Adipocyte (in vitro differentiated cells): ENCODE data around the gene MELK.
"Not testable (repeated sequence)": the region's sequence is repeated elsewhere in the genome, so short reads cannot be mapped to it uniquely, and the experiment has no call there.

ENCODE experiments used
- DNase-seq: peaks from one replicate; pipeline ENCODE4 v3.0.0-alpha.2; 2015; ENCODE audit warnings: low read depth
- H3K27me3 ChIP-seq: replicated peaks from 2 replicates; pipeline ENCODE4 v1.7.0; 2013; ENCODE audit warnings: mild to moderate bottlenecking, low read length, moderate library complexity; ENCODE audit not compliant: control insufficient read depth, insufficient read depth
- H3K36me3 ChIP-seq: 2 replicates; pipeline ENCODE4 v1.7.0; 2013; ENCODE audit warnings: low read length, mild to moderate bottlenecking, moderate library complexity; ENCODE audit not compliant: control insufficient read depth, insufficient read depth, severe bottlenecking
- H3K4me1 ChIP-seq: 2 replicates; pipeline ENCODE4 v1.7.0; 2013; ENCODE audit warnings: mild to moderate bottlenecking, low read length, moderate library complexity; ENCODE audit not compliant: control insufficient read depth, insufficient read depth
- H3K4me3 ChIP-seq: 2 replicates; pipeline ENCODE4 v1.7.0; 2013; ENCODE audit warnings: mild to moderate bottlenecking, low read length, moderate library complexity
- H3K9ac ChIP-seq: 2 replicates; pipeline ENCODE4 v1.7.0; 2013; ENCODE audit warnings: mild to moderate bottlenecking, low read length, moderate library complexity
- H3K9me3 ChIP-seq: 2 replicates; pipeline ENCODE4 v1.7.0; 2013; ENCODE audit warnings: mild to moderate bottlenecking, low read length, moderate library complexity; ENCODE audit not compliant: control insufficient read depth

MELK gene

DNA sequence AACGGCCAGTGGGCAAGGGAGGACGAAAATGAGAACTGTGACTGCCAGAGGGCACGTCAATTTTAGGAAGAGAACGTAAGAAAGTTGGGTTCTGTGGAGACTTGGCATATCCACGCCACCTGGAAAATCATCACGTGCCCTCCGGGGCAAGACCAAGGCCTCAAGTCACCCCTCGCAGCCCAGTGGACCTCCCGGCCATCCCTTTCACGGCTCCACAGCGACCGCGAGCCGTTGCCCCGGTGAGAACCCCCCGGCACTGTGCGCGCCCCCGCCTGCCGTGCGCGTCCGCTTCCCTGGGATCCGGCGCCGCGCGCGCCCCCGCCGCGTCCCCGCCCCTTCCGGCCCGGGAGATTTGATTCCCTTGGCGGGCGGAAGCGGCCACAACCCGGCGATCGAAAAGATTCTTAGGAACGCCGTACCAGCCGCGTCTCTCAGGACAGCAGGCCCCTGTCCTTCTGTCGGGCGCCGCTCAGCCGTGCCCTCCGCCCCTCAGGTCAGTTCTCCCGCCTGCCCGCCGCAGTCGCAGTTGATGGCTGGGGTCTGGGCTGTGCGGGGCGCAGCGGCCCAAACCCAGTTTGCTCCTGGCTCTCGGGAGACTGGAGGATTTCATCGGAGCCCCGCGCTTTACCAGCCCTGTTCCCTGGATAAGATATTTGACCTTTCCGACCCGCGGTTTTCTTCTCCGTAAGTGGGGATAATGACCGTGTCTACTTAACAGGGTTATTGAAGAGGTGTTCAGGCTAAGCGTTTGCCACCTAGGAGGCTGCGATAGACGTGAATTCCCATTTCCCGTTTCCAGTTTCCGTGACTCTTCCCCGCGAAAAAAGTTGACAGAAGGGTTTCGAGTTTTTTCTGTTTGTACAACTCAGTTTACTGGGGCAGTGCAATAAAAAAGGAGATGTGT, at the start of gene MELK:
MELK (plus strand) TSS at position 381 of the 904 bp plus-strand sequence. CDS start 8,787 bp downstream, outside the sequence.
- peaks cover 7% of the 10 kb centered on the region for H3K4me1 ChIP-seq
- no peaks in the 10 kb centered on the region for H3K27me3 ChIP-seq
- no peaks in the 10 kb centered on the region for H3K36me3 ChIP-seq
- peak within 1 kb of the TSS; percentile 95 for H3K4me3 ChIP-seq
- DNase-seq = peak; percentile 92
- peak within 1 kb of the TSS; percentile 91 for H3K9ac ChIP-seq
- H3K9me3 ChIP-seq = no peaks in the 10 kb centered on the region

DNA sequence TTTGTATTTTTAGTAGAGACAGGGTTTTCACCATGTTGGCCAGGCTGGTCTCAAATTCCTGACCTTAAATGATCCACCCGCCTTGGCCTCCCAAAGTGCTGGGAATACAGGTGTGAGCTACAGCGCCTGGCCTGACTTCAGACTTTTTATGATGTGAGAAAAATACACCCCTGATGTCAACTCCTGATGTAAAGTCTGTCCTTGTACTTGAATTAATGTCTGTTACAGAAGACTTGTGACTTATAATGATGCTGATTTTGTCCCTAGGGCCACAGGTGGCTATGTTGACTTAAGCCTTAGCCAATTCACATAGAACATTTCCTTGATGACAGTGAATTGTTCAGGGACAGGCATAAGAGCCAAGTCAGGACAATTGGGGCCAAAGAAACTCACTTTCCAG, 42.5 kb upstream of the MELK start:
- Histone ChIP-seq H3K4me1 (no peaks in the 10 kb centered on the region), H3K9me3 (no peaks in the 10 kb centered on the region), H3K9ac (no peak overlapping the region), H3K27me3 (peaks cover 7% of the 10 kb centered on the region), H3K36me3 (no peaks in the 10 kb centered on the region), H3K4me3 (no peak overlapping the region)
- DNase-seq = no peak

DNA sequence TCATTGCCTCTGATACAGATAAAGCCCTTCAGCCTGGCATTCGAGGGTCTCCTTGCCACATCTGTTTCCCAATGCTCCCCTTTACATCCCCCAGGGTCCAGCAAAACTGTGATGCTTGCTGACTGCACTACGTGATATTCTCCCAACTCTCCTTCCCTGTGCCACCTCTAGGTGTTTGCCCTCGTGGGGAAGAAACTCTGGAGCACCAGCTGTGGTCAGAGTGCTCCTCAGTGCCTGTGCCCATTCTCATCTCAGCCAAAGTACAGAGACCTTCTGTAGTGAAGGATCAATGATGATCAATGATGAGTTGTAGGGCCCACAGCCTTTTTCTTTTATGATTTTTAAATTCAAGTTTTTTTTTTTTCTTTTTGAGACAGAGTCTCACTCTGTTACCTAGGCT, 40.3 kb upstream of the MELK start:
- no peak for DNase-seq
- no peaks in the 10 kb centered on the region for H3K4me1 ChIP-seq
- H3K9me3 ChIP-seq = no peaks in the 10 kb centered on the region
- no peaks in the 10 kb centered on the region for H3K36me3 ChIP-seq
- H3K9ac ChIP-seq = no peak overlapping the region
- H3K4me3 ChIP-seq = no peak overlapping the region
- peaks cover 7% of the 10 kb centered on the region for H3K27me3 ChIP-seq

DNA sequence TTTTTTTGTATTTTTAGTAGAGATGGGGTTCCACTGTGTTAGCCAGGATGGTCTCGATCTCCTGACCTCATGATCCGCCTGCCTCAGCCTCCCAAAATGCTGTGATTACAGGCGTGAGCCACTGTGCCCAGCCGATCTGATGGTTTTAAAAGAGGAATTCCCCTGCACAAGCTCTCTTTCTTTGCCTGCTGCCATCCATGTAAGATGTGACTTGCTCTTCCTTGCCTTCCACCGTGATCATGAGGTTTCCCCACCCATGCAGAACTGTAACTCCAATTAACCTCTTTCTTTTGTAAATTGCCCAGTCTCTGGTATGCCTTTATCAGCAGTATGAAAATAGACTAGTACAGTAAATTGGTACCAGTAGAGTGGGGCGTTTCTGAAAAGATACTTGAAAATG, 39.0 kb upstream of the MELK start:
- H3K4me3 ChIP-seq, H3K36me3 ChIP-seq, H3K9ac ChIP-seq, H3K9me3 ChIP-seq, H3K27me3 ChIP-seq, DNase-seq, H3K4me1 ChIP-seq: not testable (repeated sequence)

DNA sequence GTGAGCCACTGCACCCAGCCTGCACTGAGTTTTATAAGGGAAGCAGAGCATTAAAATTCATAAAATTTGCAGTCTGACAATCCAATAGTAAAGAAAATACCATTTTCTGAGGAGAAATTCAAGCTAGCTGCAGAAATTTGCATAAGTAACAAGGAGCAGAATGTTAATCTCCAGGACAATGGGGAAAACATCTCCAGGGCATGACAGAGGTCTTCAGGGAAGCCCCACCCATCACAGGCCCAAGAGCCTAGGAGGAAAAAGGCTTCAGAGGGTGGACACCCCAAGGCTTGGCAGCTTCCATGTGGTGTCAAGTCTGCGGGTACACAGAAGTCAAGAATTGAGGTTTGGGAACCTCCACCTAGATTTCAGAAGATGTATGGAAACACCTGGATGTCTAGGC, 37.6 kb upstream of the MELK start:
- no peaks in the 10 kb centered on the region for H3K9me3 ChIP-seq
- no peak overlapping the region for H3K4me3 ChIP-seq
- DNase-seq = no peak
- no peaks in the 10 kb centered on the region for H3K36me3 ChIP-seq
- H3K27me3 ChIP-seq = peaks cover 7% of the 10 kb centered on the region
- H3K4me1 ChIP-seq = no peaks in the 10 kb centered on the region
- H3K9ac ChIP-seq = no peak overlapping the region

DNA sequence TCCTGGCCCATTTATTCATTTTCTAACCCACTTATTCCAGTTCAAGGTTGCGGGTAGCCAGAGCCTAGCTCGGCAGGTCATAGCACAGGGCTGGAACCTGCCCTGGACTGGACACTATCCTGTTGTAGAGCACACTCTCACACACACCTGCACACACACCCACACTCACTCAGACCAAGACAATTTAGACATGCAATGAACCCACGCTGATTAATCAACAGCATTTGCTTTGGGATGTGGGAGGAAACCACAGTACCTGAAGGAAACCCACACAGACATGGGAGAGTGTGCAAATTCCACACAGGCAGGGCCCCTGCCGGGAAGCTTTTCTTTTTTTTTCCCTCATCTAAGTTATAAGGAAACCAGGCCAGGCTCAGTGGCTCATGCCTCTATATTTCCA, 34.8 kb upstream of the MELK start:
- H3K27me3 ChIP-seq = no peaks in the 10 kb centered on the region
- no peak overlapping the region for H3K4me3 ChIP-seq
- H3K9ac ChIP-seq = no peak overlapping the region

DNA sequence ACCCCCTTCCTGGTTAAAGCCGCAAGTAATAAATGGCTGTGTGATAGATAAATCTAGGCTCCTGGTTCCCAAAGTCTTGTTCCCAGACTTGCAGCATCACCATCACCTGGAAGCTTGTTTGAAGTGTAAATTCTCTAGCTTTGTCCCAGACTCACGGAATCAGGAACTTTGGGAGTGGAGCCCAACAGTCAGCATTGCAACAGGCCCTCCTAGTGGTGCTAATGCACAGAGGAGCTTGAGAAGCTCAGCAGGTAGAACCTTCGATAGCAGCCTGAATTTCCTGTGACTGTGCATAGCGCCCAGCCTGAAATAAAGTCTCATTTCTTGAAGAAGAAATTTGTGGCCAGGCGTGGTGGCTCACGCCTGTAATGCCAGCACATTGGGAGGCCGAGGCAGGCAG, 30.3 kb upstream of the MELK start:
- no peak for DNase-seq
- Histone ChIP-seq H3K9me3 (no peaks in the 10 kb centered on the region), H3K27me3 (no peaks in the 10 kb centered on the region), H3K4me1 (peaks cover 7% of the 10 kb centered on the region), H3K36me3 (no peaks in the 10 kb centered on the region), H3K9ac (no peak overlapping the region), H3K4me3 (no peak overlapping the region)

More for the DNA sequence above, 34.8 kb upstream of the MELK start:
- no peak for DNase-seq
- no peaks in the 10 kb centered on the region for H3K9me3 ChIP-seq
- H3K4me1 ChIP-seq = no peaks in the 10 kb centered on the region
- H3K36me3 ChIP-seq = no peaks in the 10 kb centered on the region

DNA sequence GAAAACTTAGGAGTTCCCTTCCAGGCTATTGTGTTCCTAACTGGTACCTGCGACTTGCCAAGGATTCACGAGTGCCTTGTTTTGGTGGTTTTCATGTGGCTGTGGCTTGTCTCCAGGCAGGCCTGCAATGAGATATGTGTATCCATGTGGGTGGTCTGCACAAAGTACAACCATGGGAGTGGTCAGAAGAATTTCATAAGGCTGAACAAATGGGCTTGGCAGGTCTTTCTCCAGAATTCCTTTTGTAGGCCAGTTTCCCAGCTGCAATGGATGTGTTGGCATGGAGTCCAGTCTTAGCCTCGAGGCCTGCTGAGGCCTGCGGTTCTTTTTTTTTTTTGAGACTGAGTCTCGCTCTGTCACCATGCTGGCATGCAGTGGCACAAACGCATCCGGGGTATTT, 28.8 kb upstream of the MELK start:
- DNase-seq = peak; percentile 80

DNA sequence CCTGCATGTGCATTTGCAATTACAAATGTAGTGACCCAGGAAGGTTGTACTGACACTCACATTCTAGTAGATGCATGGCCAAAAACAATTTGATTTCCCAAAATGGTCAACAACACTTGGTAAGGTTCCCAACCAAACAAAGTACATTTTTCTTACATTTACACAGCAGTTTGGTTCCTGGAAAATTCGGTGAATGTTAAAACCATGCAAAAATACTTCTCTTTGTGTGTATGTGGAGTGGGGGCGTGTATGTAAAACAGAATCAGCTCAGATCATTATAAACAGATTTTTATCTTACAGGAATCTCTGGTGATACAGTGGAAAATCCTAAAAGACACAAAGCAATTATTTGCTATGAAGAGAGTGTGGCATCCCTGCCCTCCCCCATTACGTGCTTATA, 25.1 kb upstream of the MELK start:
- Histone ChIP-seq H3K4me3 (no peak overlapping the region), H3K27me3 (peaks cover 4% of the 10 kb centered on the region), H3K36me3 (no peaks in the 10 kb centered on the region), H3K4me1 (peaks cover 7% of the 10 kb centered on the region), H3K9me3 (no peaks in the 10 kb centered on the region), H3K9ac (no peak overlapping the region)
- peak; percentile 14 for DNase-seq

More for the DNA sequence above, 28.8 kb upstream of the MELK start:
- Histone ChIP-seq H3K9me3 (no peaks in the 10 kb centered on the region), H3K27me3 (peaks cover 4% of the 10 kb centered on the region), H3K36me3 (no peaks in the 10 kb centered on the region), H3K4me1 (peaks cover 7% of the 10 kb centered on the region), H3K4me3 (no peak overlapping the region), H3K9ac (no peak overlapping the region)

DNA sequence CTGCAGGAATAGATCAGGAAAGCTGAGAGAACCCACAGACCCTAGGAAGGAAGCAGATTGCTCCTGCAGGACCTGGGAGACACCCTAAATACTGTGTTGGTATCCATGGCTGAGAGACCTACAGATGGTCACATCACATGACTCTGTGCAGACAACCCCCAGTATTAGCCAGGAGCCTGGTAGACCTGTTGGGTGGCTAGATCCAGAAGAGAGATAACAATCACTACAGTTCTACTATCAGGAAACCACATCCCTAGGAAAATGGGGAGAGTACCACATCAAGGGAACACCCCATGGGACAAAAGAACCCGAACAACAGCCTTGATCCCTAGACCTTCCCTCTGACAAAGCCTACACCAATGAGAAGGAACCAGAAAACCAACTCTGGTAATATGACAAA, 24.2 kb upstream of the MELK start:
- Histone ChIP-seq H3K36me3 (no peaks in the 10 kb centered on the region), H3K27me3 (peaks cover 4% of the 10 kb centered on the region), H3K4me3 (no peak overlapping the region), H3K4me1 (peaks cover 6% of the 10 kb centered on the region), H3K9me3 (no peaks in the 10 kb centered on the region), H3K9ac (no peak overlapping the region)
- no peak for DNase-seq

DNA sequence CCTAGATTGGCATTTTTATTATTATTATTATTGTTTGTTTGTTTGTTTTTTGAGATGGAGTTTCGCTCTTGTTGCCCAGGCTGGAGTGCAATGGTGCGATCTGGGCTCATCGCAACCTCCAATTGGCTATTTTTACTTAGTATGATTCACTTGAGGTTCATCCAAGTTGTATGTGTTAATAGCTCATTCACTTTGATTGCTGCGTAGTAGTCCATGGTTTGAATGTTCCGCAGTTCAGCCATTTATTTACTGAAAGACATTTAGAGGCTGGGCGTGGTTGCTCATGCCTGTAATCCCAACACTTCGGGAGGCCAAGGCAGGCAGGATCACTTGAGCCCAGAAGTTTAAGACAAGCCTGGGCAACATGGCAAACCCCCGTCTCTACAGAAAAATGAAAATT, 22.6 kb upstream of the MELK start:
- Histone ChIP-seq H3K36me3 (no peaks in the 10 kb centered on the region), H3K4me1 (no peaks in the 10 kb centered on the region), H3K9ac (no peak overlapping the region), H3K9me3 (no peaks in the 10 kb centered on the region), H3K4me3 (no peak overlapping the region), H3K27me3 (peaks cover 4% of the 10 kb centered on the region)
- DNase-seq = no peak
